ACC112 (cell line): Measurements from ENCODE around the gene KHDRBS2.

Experiments
- H2AFZ ChIP-seq: fragments of 200-600 bp; sonication (generic); one replicate; pipeline ENCODE4 v1.6.0; 2017; ENCODE audit warnings: antibody characterized with exemption, low read length; ENCODE audit not compliant: unreplicated experiment
- H3K27ac ChIP-seq: fragments of 200-600 bp; sonication (generic); 2 replicates; pipeline ENCODE4 v1.5.1; 2014; ENCODE audit warnings: low read depth, mild to moderate bottlenecking, antibody characterized with exemption, low read length, moderate library complexity
- H3K27me3 ChIP-seq: fragments of 200-600 bp; sonication (generic); 2 replicates; pipeline ENCODE4 v1.6.1; 2014; ENCODE audit warnings: mild to moderate bottlenecking, antibody characterized with exemption, low read length, moderate library complexity, mixed read lengths; ENCODE audit not compliant: insufficient read depth
- H3K36me3 ChIP-seq: fragments of 200-600 bp; sonication (generic); 2 replicates; pipeline ENCODE4 v1.6.1; 2016; ENCODE audit warnings: mild to moderate bottlenecking, antibody characterized with exemption, low read length, moderate library complexity, mixed read lengths; ENCODE audit not compliant: insufficient read depth
- H3K4me1 ChIP-seq: fragments of 200-600 bp; sonication (generic); one replicate; pipeline ENCODE4 v1.6.1; 2016; ENCODE audit warnings: low read length, mixed read lengths; ENCODE audit not compliant: insufficient read depth, unreplicated experiment, control insufficient read depth
- H3K4me3 ChIP-seq: fragments of 200-600 bp; sonication (generic); 2 replicates; pipeline ENCODE4 v1.5.1; 2014; ENCODE audit warnings: mild to moderate bottlenecking, low read depth, low read length
- H3K79me2 ChIP-seq: fragments of 200-600 bp; sonication (generic); one replicate; pipeline ENCODE4 v1.6.0; 2016; ENCODE audit warnings: low read length; ENCODE audit not compliant: control insufficient read depth, unreplicated experiment, insufficient read depth

The KHDRBS2 gene

GRCh38 chr6:62192593-62192992 is 93.4 kb downstream of the KHDRBS2 start:
- Histone ChIP-seq H3K4me3 (no peak overlapping the region), H3K27ac (no peak overlapping the region), H2AFZ (no peak overlapping the region), H3K79me2 (no peaks in the 10 kb centered on the region), H3K36me3 (no peaks in the 10 kb centered on the region), H3K27me3 (no peaks in the 10 kb centered on the region), H3K4me1 (no peaks in the 10 kb centered on the region)

GRCh38 chr6:62175195-62175594 is 110.8 kb downstream of the KHDRBS2 start:
- H2AFZ ChIP-seq = no peak overlapping the region
- H3K4me1 ChIP-seq = no peaks in the 10 kb centered on the region
- H3K79me2 ChIP-seq = no peaks in the 10 kb centered on the region
- no peak overlapping the region for H3K4me3 ChIP-seq
- no peaks in the 10 kb centered on the region for H3K27me3 ChIP-seq
- no peaks in the 10 kb centered on the region for H3K36me3 ChIP-seq
- H3K27ac ChIP-seq = no peak overlapping the region

- H3K79me2 ChIP-seq = no peaks in the 10 kb centered on the region
Observed at GRCh38 chr6:62174548-62174947, 111.5 kb downstream of the KHDRBS2 start.

GRCh38 chr6:62167736-62168135 is 118.3 kb downstream of the KHDRBS2 start:
- H3K27ac ChIP-seq = no peak overlapping the region
- no peak overlapping the region for H2AFZ ChIP-seq
- H3K4me1 ChIP-seq = no peaks in the 10 kb centered on the region
- no peaks in the 10 kb centered on the region for H3K27me3 ChIP-seq
- H3K4me3 ChIP-seq = no peak overlapping the region
- no peaks in the 10 kb centered on the region for H3K79me2 ChIP-seq
- no peaks in the 10 kb centered on the region for H3K36me3 ChIP-seq

More at GRCh38 chr6:62174548-62174947, 111.5 kb downstream of the KHDRBS2 start:
- no peak overlapping the region for H2AFZ ChIP-seq
- H3K27me3 ChIP-seq = no peaks in the 10 kb centered on the region
- no peaks in the 10 kb centered on the region for H3K36me3 ChIP-seq
- H3K4me1 ChIP-seq = no peaks in the 10 kb centered on the region
- H3K27ac ChIP-seq = no peak overlapping the region
- no peak overlapping the region for H3K4me3 ChIP-seq

GRCh38 chr6:62162858-62163257 is 123.2 kb downstream of the KHDRBS2 start:
- Histone ChIP-seq H3K4me3 (no peak overlapping the region), H3K36me3 (no peaks in the 10 kb centered on the region), H2AFZ (no peak overlapping the region), H3K4me1 (no peaks in the 10 kb centered on the region), H3K27me3 (no peaks in the 10 kb centered on the region), H3K79me2 (no peaks in the 10 kb centered on the region), H3K27ac (no peak overlapping the region)

- Histone ChIP-seq H3K4me1 (no peaks in the 10 kb centered on the region), H3K79me2 (no peaks in the 10 kb centered on the region), H3K27ac (no peak overlapping the region), H3K36me3 (no peaks in the 10 kb centered on the region), H3K4me3 (no peak overlapping the region), H2AFZ (no peak overlapping the region), H3K27me3 (no peaks in the 10 kb centered on the region)
Observed at GRCh38 chr6:62152796-62153195, 133.2 kb downstream of the KHDRBS2 start.

- no peaks in the 10 kb centered on the region for H3K4me1 ChIP-seq
- H3K36me3 ChIP-seq = no peaks in the 10 kb centered on the region
- H2AFZ ChIP-seq = no peak overlapping the region
- no peak overlapping the region for H3K27ac ChIP-seq
- H3K79me2 ChIP-seq = no peaks in the 10 kb centered on the region
- H3K4me3 ChIP-seq = no peak overlapping the region
- H3K27me3 ChIP-seq = no peaks in the 10 kb centered on the region
Observed at GRCh38 chr6:62150048-62150663, 135.9 kb downstream of the KHDRBS2 start.

- no peak overlapping the region for H3K27ac ChIP-seq
Observed at GRCh38 chr6:62146954-62147853, 138.8 kb downstream of the KHDRBS2 start.

GRCh38 chr6:62129127-62129526 is 156.9 kb downstream of the KHDRBS2 start:
- Histone ChIP-seq H3K4me3 (no peak overlapping the region), H2AFZ (no peak overlapping the region), H3K36me3 (no peaks in the 10 kb centered on the region), H3K27me3 (no peaks in the 10 kb centered on the region), H3K79me2 (no peaks in the 10 kb centered on the region), H3K4me1 (no peaks in the 10 kb centered on the region), H3K27ac (no peak overlapping the region)

More at GRCh38 chr6:62146954-62147853, 138.8 kb downstream of the KHDRBS2 start:
- Histone ChIP-seq H3K79me2 (no peaks in the 10 kb centered on the region), H3K4me3 (no peak overlapping the region), H3K4me1 (no peaks in the 10 kb centered on the region), H3K36me3 (no peaks in the 10 kb centered on the region), H3K27me3 (no peaks in the 10 kb centered on the region), H2AFZ (no peak overlapping the region)

GRCh38 chr6:62119401-62119800 is 166.6 kb downstream of the KHDRBS2 start:
- H3K27ac ChIP-seq = no peak overlapping the region
- H3K36me3 ChIP-seq = no peaks in the 10 kb centered on the region
- H2AFZ ChIP-seq = no peak overlapping the region
- H3K4me1 ChIP-seq = no peaks in the 10 kb centered on the region
- no peak overlapping the region for H3K4me3 ChIP-seq
- H3K27me3 ChIP-seq = no peaks in the 10 kb centered on the region
- no peaks in the 10 kb centered on the region for H3K79me2 ChIP-seq
